Neural crest cell (in vitro differentiated cells): ENCODE measurements around the gene PAEP. TPM values are rescaled to one million over a fixed set of nuclear protein-coding genes. Genes with fewer than 3 reads are reported as not detected.

ENCODE experiments used
- DNase-seq: peaks from one replicate; pipeline ENCODE4 v3.0.0; 2021; ENCODE audit warnings: low read depth, mixed read lengths, low spot score
- H3K27ac Mint-ChIP-seq: one replicate; pipeline ENCODE4 v1.8.0; 2021; ENCODE audit warnings: mild to moderate bottlenecking, mixed read lengths; ENCODE audit not compliant: unreplicated experiment
- H3K27me3 Mint-ChIP-seq: 2 replicates; pipeline ENCODE4 v1.8.0; 2021; ENCODE audit warnings: low read depth, mild to moderate bottlenecking, mixed read lengths
- H3K36me3 Mint-ChIP-seq: 2 replicates; pipeline ENCODE4 v1.8.0; 2021; ENCODE audit warnings: low read depth, mild to moderate bottlenecking, mixed read lengths
- H3K4me1 Mint-ChIP-seq: 2 replicates; pipeline ENCODE4 v1.8.0; 2021; ENCODE audit warnings: mixed read lengths
- H3K4me3 Mint-ChIP-seq: one replicate; pipeline ENCODE4 v1.8.0; 2021; ENCODE audit warnings: mild to moderate bottlenecking, mixed read lengths
- H3K9me3 Mint-ChIP-seq: 2 replicates; pipeline ENCODE4 v1.8.0; 2021; ENCODE audit warnings: mixed read lengths
- total RNA-seq: library from RNA; stranded (reverse); gene quantifications from 2 replicates; pipeline ENCODE4 v1.2.1, GENCODE V29; 2021
- TF ChIP-seq, protein P1 (sequence below): fragments of 200-600 bp; sonication (generic); conservative IDR thresholded peaks from 2 replicates; pipeline ENCODE4 v1.5.0; 2021; ENCODE audit warnings: antibody characterized with exemption, mild to moderate bottlenecking

The PAEP gene
- total RNA-seq, 1 donor from 2014 or later: not detected

DNA sequence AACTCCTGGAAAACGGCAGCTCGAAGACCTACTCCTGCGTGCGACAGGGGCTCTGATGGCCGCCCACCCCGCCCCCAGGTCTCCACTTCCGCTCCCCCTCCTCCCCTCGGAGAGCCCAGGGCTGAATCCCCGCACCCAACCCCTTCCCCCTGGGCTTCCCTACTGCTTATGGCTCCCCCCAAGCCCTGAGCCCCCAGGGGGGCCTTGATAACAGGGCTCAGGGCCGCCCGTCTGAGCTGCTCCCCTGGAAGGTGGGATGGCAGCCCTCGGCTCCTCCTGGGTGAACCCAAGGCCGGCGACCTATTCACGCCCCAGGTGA lies 47.4 kb downstream of the PAEP start:
- H3K9me3 Mint-ChIP-seq: peaks cover 2% of the 10 kb centered on the region
- H3K27ac Mint-ChIP-seq: no peak overlapping the region
- no peaks in the 10 kb centered on the region for H3K4me1 Mint-ChIP-seq
- peaks cover 4% of the 10 kb centered on the region for H3K27me3 Mint-ChIP-seq
- TF ChIP-seq, protein P1, sequence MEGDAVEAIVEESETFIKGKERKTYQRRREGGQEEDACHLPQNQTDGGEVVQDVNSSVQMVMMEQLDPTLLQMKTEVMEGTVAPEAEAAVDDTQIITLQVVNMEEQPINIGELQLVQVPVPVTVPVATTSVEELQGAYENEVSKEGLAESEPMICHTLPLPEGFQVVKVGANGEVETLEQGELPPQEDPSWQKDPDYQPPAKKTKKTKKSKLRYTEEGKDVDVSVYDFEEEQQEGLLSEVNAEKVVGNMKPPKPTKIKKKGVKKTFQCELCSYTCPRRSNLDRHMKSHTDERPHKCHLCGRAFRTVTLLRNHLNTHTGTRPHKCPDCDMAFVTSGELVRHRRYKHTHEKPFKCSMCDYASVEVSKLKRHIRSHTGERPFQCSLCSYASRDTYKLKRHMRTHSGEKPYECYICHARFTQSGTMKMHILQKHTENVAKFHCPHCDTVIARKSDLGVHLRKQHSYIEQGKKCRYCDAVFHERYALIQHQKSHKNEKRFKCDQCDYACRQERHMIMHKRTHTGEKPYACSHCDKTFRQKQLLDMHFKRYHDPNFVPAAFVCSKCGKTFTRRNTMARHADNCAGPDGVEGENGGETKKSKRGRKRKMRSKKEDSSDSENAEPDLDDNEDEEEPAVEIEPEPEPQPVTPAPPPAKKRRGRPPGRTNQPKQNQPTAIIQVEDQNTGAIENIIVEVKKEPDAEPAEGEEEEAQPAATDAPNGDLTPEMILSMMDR: no peak
- DNase-seq: no peak
- H3K4me3 Mint-ChIP-seq: no peak overlapping the region
- no peaks in the 10 kb centered on the region for H3K36me3 Mint-ChIP-seq

DNA sequence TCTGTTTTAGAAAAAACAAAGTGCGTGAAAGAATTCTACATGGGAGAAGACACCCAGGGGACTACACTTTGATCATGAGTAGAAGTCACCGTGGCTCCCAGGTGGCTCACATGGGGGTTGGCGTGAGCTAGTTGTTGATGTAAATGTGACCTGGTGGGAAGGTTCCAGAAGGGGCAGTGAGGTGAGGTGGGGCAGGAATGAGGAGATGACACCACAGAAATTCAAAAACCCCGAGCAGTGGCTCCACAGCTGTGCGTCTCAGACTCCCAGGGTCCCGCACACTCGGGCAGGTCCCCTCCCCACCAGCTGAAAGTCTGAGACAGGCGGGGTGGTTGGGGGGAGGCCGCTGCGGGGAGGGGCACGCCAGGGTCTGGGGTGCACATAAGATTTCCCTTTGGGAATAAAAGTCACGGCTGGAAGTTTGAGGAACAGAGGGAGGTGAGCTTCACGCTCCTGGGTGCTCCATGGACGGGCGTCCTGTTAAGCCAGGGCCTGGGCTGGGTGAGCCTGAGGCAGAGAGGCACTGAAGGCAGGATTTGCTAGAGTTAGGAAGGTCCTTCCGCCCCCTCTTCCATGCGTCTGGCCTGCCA lies 47.9 kb downstream of the PAEP start:
- no peak for DNase-seq
- Mint-ChIP-seq H3K4me1 (no peaks in the 10 kb centered on the region), H3K36me3 (no peaks in the 10 kb centered on the region), H3K27me3 (peaks cover 4% of the 10 kb centered on the region), H3K9me3 (peaks cover 2% of the 10 kb centered on the region), H3K4me3 (no peak overlapping the region), H3K27ac (no peak overlapping the region)
- TF ChIP-seq, protein P1: no peak

DNA sequence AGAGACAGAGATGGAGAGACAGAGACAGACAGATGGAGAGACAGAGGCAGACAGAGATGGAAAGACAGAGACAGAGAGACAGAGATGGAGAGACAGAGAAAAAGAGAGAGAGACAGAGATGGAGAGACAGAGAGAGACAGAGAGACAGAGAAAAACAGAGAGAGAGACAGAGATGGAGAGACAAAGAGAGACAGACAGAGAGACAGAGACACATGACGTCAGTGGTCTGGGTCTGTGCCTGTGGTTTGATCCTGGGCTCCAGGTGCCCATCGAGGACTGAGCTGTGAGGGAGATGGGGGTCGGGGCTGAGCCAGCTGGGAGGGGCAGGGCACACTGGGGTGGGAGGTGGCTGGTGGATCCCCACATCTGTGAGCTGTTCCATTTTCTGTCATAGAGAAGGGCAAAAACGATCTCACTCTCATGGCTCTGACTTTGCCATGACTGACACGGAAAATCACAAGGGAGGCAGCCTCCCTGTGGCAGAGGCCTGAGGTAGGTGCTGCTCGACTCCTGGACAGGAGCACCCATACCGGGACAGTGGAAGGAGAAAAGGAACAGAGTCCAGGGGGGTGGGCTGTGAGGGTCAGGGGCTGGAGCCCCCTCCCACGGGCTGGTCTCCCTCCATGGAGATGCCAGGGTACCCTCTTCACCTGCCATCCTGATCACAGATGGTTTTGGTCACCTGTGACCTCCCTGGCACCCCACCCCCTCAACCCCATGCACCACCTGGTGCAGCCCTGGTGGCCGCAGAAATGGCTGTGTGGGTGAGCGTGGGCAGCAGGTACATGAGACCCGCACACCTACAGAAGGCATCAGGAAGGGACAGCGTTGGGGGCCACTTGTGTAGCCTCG lies 49.0 kb downstream of the PAEP start:
- Mint-ChIP-seq H3K27ac (no peak overlapping the region), H3K4me1 (no peaks in the 10 kb centered on the region), H3K36me3 (no peaks in the 10 kb centered on the region), H3K27me3 (peaks cover 4% of the 10 kb centered on the region), H3K4me3 (no peak overlapping the region), H3K9me3 (peaks cover 2% of the 10 kb centered on the region)
- TF ChIP-seq, protein P1: no peak
- DNase-seq: no peak

DNA sequence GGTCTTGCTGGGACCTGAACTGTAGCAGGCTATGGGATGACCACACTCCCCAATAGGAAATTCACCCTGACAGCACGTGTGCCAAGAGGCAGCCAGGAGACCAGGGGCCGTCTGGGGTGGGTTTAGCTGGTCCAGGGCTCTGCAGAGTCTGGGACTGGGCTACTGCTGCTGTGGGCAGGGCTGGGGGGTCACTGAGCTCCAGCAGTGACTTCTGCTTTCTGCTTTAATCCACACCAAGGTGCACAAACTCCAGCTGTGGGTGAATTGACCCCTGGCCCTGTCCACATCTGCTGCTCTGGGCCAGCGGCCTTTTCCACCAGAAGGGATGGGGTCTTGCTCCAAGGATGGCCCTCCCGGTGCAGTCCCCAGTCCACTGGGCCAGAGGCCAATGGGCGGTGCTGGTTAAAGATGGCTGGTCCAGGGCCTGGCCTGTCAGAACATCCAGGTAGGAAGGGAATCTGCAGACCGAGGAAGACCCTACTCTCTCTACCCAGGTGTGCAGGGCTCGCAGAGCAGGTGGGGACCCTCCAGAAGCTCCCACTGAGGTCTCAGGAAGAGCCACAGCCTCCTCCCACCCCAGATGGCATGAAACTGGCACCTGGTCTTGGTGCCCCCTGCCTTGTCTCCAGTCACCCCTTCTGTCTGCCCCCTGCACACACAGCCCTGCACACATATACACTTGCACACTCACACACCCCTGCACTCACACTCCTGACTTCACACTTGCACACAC lies 49.8 kb downstream of the PAEP start:
- Mint-ChIP-seq H3K9me3 (peaks cover 2% of the 10 kb centered on the region), H3K4me3 (no peak overlapping the region), H3K27ac (no peak overlapping the region), H3K36me3 (no peaks in the 10 kb centered on the region), H3K27me3 (peaks cover 4% of the 10 kb centered on the region), H3K4me1 (no peaks in the 10 kb centered on the region)
- no peak for DNase-seq
- TF ChIP-seq, protein P1: no peak

DNA sequence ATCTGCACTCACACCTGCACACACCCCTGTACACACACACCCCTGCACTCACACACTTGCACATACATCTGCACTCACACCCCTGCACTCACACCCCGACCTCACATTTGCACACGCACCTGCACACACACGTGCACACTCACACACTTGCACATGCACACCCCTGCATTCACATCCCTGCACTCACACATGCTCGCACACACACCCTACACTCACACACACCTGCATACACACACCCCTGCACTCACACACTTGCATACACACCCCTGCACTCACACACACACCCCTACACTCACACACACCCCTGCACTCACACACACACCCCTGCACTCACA lies 50.3 kb downstream of the PAEP start:
- H3K27ac Mint-ChIP-seq: no peak overlapping the region
- peaks cover 4% of the 10 kb centered on the region for H3K27me3 Mint-ChIP-seq
- TF ChIP-seq, protein P1: no peak
- H3K36me3 Mint-ChIP-seq: no peaks in the 10 kb centered on the region
- no peak for DNase-seq
- no peak overlapping the region for H3K4me3 Mint-ChIP-seq
- peaks cover 2% of the 10 kb centered on the region for H3K9me3 Mint-ChIP-seq
- H3K4me1 Mint-ChIP-seq: no peaks in the 10 kb centered on the region
